HL-60 (cell line): Measurements from ENCODE around the gene SLC14A1.

Source experiments
- DNase-seq, 2 experiments: peaks; one replicate each; pipeline ENCODE4 v3.0.0-alpha.2; 2010 to 2020; ENCODE audit warnings: low read depth in 1 of 2, low spot score in 1 of 2
- H3K27ac ChIP-seq: fragments of 250-450 bp; sonication (Bioruptor Pico); replicated peaks from 2 replicates; pipeline ENCODE4 v1.5.1; 2020; ENCODE audit warnings: mild to moderate bottlenecking, moderate library complexity
- H3K27me3 ChIP-seq: fragments of 250-450 bp; sonication (Bioruptor Pico); 2 replicates; pipeline ENCODE4 v1.5.1; 2021; ENCODE audit warnings: mild to moderate bottlenecking, moderate library complexity; ENCODE audit not compliant: insufficient read depth, poor library complexity, severe bottlenecking
- H3K4me3 ChIP-seq: replicated peaks from 2 replicates; pipeline ENCODE4 v1.5.1; 2011; ENCODE audit warnings: mild to moderate bottlenecking, control low read depth, low read length; ENCODE audit not compliant: insufficient read depth
- GABPA ChIP-seq: IDR thresholded peaks from 2 replicates; pipeline ENCODE4 v1.6.1; 2012; ENCODE audit warnings: low read depth
- POLR2AphosphoS5 ChIP-seq: IDR thresholded peaks from 2 replicates; pipeline ENCODE4 v1.6.1; 2012; ENCODE audit warnings: low read depth
- SPI1 ChIP-seq: IDR thresholded peaks from 2 replicates; pipeline ENCODE4 v1.6.1; 2012; ENCODE audit warnings: low read depth, mild to moderate bottlenecking, borderline replicate concordance
- TF ChIP-seq, protein P1 (sequence below): IDR thresholded peaks from 2 replicates; pipeline ENCODE4 v1.6.1; 2012; ENCODE audit warnings: low read depth; ENCODE audit not compliant: insufficient replicate concordance
- TF ChIP-seq, protein P2 (sequence below): IDR thresholded peaks from one replicate; pipeline ENCODE4 v1.5.1; 2011; ENCODE audit warnings: low read length, control low read depth, inconsistent platforms; ENCODE audit not compliant: insufficient read depth

The SLC14A1 gene

GRCh38 chr18:45761512-45762114, 37.6 kb downstream of the SLC14A1 start:
- no peak overlapping the region for H3K27ac ChIP-seq
- no peak overlapping the region for H3K4me3 ChIP-seq
- no peaks in the 10 kb centered on the region for H3K27me3 ChIP-seq
- peak; percentile 11 to 68 for DNase-seq
- TF ChIP-seq POLR2AphosphoS5, result no peak
- TF ChIP-seq SPI1, result peak; percentile 62; the same call in 1 of the 2 replicates

DNA sequence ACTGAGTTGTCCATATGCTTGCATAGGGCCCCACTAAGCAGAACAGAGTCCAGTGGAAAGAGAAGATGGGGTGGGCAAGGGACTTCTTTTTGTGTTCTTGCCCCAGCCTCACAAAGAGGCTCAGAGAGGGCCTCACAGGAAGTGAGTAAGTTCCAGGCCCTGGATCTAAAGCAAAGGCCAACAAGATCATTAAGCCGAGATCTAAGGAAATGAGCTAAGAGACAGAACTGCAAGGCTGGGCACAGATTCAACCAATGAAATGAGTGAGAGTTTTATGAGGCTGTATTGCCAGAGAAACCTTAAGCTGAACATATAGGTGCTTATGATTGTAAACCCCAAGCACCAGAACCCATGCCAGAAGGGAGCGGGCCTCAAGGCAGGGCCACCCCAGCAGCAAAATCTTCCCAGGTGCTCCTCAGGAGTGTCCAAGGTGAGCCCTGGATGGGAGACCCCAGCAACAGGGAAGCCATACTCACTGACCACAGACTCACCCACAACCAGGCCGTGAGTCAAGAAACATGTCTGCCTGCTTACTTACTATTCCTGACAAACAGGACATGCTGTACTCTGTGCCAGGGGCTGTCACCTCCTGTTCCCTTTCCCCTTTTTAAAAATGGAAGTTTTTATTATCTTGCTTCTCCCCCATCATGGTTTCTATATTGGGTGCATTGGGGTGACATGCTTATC, 40.2 kb downstream of the SLC14A1 start:
- no peak for TF ChIP-seq GABPA
- TF ChIP-seq SPI1, result no peak
- TF ChIP-seq POLR2AphosphoS5, result no peak
- TF ChIP-seq, protein P1, sequence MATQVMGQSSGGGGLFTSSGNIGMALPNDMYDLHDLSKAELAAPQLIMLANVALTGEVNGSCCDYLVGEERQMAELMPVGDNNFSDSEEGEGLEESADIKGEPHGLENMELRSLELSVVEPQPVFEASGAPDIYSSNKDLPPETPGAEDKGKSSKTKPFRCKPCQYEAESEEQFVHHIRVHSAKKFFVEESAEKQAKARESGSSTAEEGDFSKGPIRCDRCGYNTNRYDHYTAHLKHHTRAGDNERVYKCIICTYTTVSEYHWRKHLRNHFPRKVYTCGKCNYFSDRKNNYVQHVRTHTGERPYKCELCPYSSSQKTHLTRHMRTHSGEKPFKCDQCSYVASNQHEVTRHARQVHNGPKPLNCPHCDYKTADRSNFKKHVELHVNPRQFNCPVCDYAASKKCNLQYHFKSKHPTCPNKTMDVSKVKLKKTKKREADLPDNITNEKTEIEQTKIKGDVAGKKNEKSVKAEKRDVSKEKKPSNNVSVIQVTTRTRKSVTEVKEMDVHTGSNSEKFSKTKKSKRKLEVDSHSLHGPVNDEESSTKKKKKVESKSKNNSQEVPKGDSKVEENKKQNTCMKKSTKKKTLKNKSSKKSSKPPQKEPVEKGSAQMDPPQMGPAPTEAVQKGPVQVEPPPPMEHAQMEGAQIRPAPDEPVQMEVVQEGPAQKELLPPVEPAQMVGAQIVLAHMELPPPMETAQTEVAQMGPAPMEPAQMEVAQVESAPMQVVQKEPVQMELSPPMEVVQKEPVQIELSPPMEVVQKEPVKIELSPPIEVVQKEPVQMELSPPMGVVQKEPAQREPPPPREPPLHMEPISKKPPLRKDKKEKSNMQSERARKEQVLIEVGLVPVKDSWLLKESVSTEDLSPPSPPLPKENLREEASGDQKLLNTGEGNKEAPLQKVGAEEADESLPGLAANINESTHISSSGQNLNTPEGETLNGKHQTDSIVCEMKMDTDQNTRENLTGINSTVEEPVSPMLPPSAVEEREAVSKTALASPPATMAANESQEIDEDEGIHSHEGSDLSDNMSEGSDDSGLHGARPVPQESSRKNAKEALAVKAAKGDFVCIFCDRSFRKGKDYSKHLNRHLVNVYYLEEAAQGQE, result no peak
- TF ChIP-seq, protein P2, sequence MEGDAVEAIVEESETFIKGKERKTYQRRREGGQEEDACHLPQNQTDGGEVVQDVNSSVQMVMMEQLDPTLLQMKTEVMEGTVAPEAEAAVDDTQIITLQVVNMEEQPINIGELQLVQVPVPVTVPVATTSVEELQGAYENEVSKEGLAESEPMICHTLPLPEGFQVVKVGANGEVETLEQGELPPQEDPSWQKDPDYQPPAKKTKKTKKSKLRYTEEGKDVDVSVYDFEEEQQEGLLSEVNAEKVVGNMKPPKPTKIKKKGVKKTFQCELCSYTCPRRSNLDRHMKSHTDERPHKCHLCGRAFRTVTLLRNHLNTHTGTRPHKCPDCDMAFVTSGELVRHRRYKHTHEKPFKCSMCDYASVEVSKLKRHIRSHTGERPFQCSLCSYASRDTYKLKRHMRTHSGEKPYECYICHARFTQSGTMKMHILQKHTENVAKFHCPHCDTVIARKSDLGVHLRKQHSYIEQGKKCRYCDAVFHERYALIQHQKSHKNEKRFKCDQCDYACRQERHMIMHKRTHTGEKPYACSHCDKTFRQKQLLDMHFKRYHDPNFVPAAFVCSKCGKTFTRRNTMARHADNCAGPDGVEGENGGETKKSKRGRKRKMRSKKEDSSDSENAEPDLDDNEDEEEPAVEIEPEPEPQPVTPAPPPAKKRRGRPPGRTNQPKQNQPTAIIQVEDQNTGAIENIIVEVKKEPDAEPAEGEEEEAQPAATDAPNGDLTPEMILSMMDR, result no peak
- no peak for DNase-seq
- H3K27ac ChIP-seq, result no peak overlapping the region

DNA sequence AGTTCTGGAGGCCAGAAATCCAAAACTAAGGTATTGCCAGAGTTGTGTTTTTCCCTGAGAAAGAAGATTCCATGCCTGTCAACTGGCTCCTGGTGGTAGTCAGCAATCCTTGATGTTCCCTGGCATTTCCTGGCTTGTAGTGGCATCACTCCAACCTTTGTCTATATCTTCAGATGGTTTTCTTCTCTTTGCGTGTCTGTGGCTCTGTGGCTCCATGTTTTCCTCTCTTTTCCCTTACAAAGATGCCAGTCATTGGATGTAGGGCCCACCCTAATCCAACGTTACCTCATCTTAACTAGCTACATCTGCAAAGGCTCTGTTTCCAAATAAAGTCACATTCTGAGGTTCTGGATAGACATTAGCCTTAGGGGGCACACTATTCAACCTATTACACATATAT, 41.8 kb downstream of the SLC14A1 start:
- Histone ChIP-seq H3K27ac (no peak overlapping the region), H3K4me3 (no peak overlapping the region), H3K27me3 (peaks cover 2% of the 10 kb centered on the region)
- TF ChIP-seq SPI1, result no peak
- TF ChIP-seq, protein P2, result no peak
- TF ChIP-seq, protein P1, result no peak
- TF ChIP-seq POLR2AphosphoS5, result no peak
- TF ChIP-seq GABPA, result no peak
- DNase-seq, result no peak

More for the DNA sequence above, 40.2 kb downstream of the SLC14A1 start:
- Histone ChIP-seq H3K4me3 (no peak overlapping the region), H3K27me3 (no peaks in the 10 kb centered on the region)

- H3K27me3 ChIP-seq, result peaks cover 2% of the 10 kb centered on the region
- no peak overlapping the region for H3K27ac ChIP-seq
- H3K4me3 ChIP-seq, result no peak overlapping the region
- TF ChIP-seq POLR2AphosphoS5, result no peak
- TF ChIP-seq GABPA, result no peak
- TF ChIP-seq, protein P1, result no peak
- TF ChIP-seq, protein P2, result no peak
- TF ChIP-seq SPI1, result no peak
- DNase-seq, result no peak
Measured at GRCh38 chr18:45771587-45772480, 47.9 kb downstream of the SLC14A1 start.
